Measurements from ENCODE around the gene ZNF593. TPM values are rescaled to one million over a fixed set of nuclear protein-coding genes. Genes with fewer than 3 reads are reported as not detected.

ZNF593 gene
- polyA plus RNA-seq (2013, experiment 1 of 2): 28.6 TPM
- 18.3 TPM for polyA plus RNA-seq (2013, experiment 2 of 2)

DNA sequence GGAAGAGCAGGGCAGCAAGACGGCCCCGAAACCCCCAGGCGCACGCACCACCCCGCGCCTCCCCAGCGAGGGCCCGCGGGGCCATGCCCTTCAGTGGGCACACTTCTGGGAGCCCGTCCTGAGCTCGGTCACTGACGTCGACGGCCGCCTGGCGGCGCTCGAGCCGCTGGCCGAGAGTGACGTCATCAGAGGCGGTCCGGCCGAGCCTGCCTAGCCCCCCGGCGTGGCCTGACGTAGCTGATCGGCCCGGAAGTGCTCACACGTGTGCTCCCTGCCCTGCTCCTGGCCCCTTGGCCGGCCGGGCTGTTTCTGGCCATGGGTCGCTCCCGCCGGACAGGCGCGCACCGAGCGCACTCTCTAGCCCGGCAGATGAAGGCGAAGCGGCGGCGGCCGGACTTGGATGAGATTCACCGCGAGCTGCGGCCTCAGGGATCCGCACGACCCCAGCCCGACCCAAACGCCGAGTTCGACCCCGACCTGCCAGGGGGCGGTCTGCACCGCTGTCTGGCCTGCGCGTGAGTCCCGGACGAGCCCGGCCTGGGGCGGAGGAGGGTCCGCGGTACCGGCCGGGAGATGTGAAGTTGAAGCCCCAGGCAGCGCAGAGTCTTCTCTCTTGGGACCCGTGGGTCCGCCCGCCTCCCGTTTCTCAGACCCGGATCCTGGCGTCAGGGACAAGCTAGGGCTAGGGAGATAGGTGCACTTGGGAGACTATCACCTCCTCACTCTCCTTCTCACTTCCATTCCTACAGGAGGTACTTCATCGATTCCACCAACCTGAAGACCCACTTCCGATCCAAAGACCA is at the start of gene ZNF593:
TSS of gene ZNF593 (plus strand) at position 240 of the 803 bp plus-strand sequence. CDS start at position 316, 76 bp downstream.
- Histone ChIP-seq H3K36me3 (ENCODE audit: control insufficient read depth, insufficient read depth, low read length) (no peaks in the 10 kb centered on the region), H3K27ac (ENCODE audit: low read depth, low read length, severe bottlenecking) (peak within 1 kb of the TSS; percentile 77), H3K4me3 (ENCODE audit: extremely low read depth, insufficient read depth, low read length, poor library complexity, severe bottlenecking) (peak within 1 kb of the TSS; percentile 74), H3K4me1 (ENCODE audit: control insufficient read depth, insufficient read depth, low read length, poor library complexity, severe bottlenecking) (peaks cover 18% of the 10 kb centered on the region), H3K9me3 (ENCODE audit: control insufficient read depth, low read length) (no peaks in the 10 kb centered on the region)
- 1% methylated on average over 39 to 67 of the region's 76 CpGs for WGBS, 2 experiments (ENCODE audit: insufficient coverage in 2 of 2)

DNA sequence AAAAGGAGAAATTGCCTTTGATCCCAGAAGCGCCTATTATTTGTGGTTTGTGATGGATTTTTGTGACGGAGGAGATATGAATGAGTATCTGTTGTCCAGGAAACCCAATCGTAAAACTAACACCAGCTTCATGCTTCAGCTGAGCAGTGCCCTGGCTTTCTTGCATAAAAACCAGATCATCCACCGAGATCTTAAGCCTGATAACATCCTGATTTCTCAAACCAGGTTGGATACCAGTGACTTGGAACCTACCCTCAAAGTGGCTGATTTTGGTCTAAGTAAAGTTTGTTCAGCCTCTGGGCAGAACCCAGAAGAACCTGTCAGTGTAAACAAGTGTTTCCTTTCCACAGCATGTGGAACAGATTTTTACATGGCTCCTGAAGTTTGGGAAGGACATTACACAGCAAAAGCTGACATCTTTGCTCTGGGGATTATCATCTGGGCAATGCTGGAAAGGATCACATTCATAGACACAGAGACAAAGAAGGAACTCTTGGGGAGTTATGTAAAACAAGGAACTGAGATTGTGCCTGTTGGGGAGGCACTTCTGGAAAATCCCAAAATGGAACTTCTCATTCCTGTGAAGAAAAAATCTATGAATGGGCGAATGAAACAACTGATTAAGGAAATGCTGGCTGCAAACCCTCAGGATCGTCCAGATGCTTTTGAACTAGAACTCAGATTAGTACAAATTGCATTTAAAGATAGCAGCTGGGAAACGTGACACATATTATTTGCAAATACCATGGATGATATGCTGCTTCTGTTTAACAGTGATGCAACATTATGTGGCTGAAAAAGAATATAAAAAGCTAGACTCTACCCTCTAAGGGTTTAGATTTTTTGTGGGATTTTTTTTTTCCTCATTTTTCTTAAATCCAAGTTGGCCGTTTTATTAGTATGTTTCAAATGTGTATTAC is 47.6 kb upstream of the ZNF593 start:
- no peak overlapping the region for H3K4me3 ChIP-seq (ENCODE audit: extremely low read depth, insufficient read depth, low read length, poor library complexity, severe bottlenecking)
- 97 to 100% methylated on average over 3 to 6 of the region's 8 CpGs for WGBS, 2 experiments (ENCODE audit: insufficient coverage in 2 of 2)
- peaks cover 2% of the 10 kb centered on the region for H3K4me1 ChIP-seq (ENCODE audit: control insufficient read depth, insufficient read depth, low read length, poor library complexity, severe bottlenecking)
- H3K36me3 ChIP-seq (ENCODE audit: control insufficient read depth, insufficient read depth, low read length): no peaks in the 10 kb centered on the region
- H3K27ac ChIP-seq (ENCODE audit: low read depth, low read length, severe bottlenecking): peak overlapping the region; percentile 44
- H3K9me3 ChIP-seq (ENCODE audit: control insufficient read depth, low read length): no peaks in the 10 kb centered on the region

DNA sequence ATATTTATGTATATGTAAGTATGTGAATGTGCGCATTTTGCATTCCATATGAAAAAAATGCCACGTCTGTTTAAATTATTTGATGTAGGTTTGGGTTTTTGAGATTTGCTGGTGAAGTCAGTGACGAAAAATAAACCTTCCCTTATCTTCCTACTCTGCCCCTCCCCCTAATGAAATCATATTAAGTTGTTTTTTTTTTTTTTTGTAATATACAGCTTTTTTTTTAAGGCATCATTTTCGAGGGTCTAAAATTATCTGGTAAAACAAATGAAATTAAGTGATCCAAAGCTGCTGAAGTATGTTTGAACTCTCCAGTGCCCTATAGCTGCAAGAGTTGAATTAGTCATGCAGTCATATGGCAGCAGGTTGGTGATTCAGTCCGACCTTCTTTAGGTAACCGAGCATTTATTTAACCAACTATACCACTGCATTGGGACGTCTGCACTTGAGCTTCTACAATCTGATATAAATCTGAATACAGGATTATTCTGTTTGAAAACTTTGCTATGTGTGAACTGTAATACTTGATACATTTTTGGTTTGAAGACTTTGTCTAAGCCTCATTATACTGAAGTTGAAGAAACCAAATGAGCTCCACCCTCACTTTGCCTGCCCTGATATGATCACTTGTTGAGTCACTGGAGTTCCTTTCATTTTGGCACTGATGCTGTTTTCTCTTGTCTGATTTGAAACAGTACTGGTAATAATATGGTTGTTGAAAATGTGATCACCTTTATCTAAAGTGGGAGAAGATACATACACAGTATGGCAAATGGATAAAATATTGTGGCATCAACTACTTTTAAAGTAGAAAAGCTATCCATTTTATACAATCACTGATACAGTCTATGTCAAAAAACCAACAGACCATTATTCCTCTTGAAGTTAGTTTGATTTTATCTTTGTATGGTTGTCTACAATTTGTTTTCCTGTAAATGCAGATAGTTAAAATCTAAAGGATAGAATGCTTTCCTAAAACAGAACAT is 46.4 kb upstream of the ZNF593 start:
- no CpG with 5 or more reads among the region's 7 CpGs for WGBS, 2 experiments (ENCODE audit: insufficient coverage in 2 of 2)
- Histone ChIP-seq H3K36me3 (ENCODE audit: control insufficient read depth, insufficient read depth, low read length) (no peaks in the 10 kb centered on the region), H3K9me3 (ENCODE audit: control insufficient read depth, low read length) (no peaks in the 10 kb centered on the region), H3K27ac (ENCODE audit: low read depth, low read length, severe bottlenecking) (no peak overlapping the region), H3K4me1 (ENCODE audit: control insufficient read depth, insufficient read depth, low read length, poor library complexity, severe bottlenecking) (peaks cover 10% of the 10 kb centered on the region), H3K4me3 (ENCODE audit: extremely low read depth, insufficient read depth, low read length, poor library complexity, severe bottlenecking) (no peak overlapping the region)

DNA sequence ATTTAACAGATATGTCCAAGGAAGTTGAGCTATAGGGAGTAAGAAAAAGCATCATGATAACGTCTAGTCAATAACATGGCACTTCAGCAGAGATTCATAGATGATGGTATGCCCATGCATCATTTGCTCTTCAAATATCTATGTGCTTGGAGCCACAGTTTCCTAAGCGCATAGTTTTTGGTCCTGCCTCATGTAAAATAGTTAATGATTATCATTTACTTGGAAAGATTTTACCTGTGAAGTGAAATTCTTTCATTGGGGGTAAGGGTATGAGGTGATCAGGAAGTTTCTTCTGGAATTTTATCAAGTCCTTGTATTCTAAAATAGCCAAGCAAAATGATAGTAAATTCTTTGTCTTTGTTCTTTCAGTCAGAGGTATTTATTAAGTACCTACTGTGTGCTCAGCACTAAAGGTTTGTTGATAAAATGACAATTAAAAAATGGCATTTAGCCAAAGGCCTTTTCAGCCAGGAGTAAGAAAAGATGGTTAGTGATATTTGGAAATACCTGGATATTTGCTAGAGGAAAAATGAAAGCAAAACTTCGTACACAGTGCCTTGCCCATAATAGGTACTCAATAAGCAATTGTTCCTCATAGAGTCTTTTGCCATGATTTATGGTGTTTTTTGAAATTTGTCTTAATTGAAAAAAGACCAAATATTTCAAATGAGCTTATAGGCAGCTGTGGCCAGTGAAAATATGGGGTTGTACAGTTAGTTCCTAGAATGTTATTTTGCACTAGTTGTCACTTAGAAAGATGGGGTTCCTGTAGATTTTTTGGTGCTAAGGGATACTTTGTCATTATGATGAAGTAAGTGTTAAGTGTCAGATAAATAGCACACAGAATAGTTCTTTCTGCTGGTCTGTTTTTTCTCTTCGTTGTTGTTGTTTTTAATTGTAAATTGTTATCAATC is 45.0 kb upstream of the ZNF593 start:
- H3K4me1 ChIP-seq (ENCODE audit: control insufficient read depth, insufficient read depth, low read length, poor library complexity, severe bottlenecking): peaks cover 10% of the 10 kb centered on the region
- H3K36me3 ChIP-seq (ENCODE audit: control insufficient read depth, insufficient read depth, low read length): no peaks in the 10 kb centered on the region
- 100% methylated on average over 1 of the region's 4 CpGs; no CpG with 5 or more reads in 1 of the 2 experiments for WGBS, 2 experiments (ENCODE audit: insufficient coverage in 2 of 2)

DNA sequence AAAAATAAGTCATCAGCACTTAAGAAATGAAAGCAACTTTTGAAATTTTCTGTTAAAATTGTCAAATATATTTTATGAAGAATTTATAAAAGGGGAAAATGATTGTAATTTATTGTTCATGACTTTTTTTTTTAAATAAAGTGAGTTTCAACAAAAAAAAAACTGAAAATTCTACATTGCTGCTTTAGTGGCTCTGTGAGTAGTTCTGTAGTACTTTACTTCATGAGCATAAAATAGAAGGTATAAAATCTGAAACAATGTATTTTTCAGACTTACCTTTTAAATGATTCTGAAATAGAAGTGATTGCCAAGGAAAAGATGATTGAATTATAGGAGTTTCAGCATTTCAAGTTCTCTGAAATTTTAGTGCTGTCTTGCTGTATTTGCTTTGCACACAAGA is 44.3 kb upstream of the ZNF593 start:
- H3K27ac ChIP-seq (ENCODE audit: low read depth, low read length, severe bottlenecking): no peak overlapping the region
- no peaks in the 10 kb centered on the region for H3K36me3 ChIP-seq (ENCODE audit: control insufficient read depth, insufficient read depth, low read length)
- H3K9me3 ChIP-seq (ENCODE audit: control insufficient read depth, low read length): no peaks in the 10 kb centered on the region
- peaks cover 10% of the 10 kb centered on the region for H3K4me1 ChIP-seq (ENCODE audit: control insufficient read depth, insufficient read depth, low read length, poor library complexity, severe bottlenecking)
- no peak overlapping the region for H3K4me3 ChIP-seq (ENCODE audit: extremely low read depth, insufficient read depth, low read length, poor library complexity, severe bottlenecking)

More for the DNA sequence above, 45.0 kb upstream of the ZNF593 start:
- H3K9me3 ChIP-seq (ENCODE audit: control insufficient read depth, low read length): no peaks in the 10 kb centered on the region
- no peak overlapping the region for H3K4me3 ChIP-seq (ENCODE audit: extremely low read depth, insufficient read depth, low read length, poor library complexity, severe bottlenecking)
- no peak overlapping the region for H3K27ac ChIP-seq (ENCODE audit: low read depth, low read length, severe bottlenecking)

DNA sequence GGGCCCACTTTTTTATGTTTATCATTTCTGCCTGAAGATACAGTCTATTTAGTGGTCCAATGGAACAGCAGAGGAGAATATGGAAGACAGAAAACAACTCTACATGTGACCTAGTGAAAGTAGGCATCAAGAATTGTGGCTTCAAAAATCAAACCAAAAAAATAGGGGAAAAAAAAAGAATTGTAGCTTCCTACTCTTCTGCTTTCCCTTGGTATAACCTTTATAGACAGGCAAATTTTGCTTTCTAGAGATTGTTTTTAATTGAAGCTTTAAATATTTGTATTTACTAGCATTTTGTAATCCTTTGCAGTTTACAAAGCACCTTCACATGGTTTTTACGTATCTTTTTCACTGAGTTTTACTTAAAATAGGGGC is 43.8 kb upstream of the ZNF593 start:
- Histone ChIP-seq H3K36me3 (ENCODE audit: control insufficient read depth, insufficient read depth, low read length) (no peaks in the 10 kb centered on the region), H3K4me1 (ENCODE audit: control insufficient read depth, insufficient read depth, low read length, poor library complexity, severe bottlenecking) (peaks cover 10% of the 10 kb centered on the region), H3K4me3 (ENCODE audit: extremely low read depth, insufficient read depth, low read length, poor library complexity, severe bottlenecking) (no peak overlapping the region), H3K27ac (ENCODE audit: low read depth, low read length, severe bottlenecking) (no peak overlapping the region), H3K9me3 (ENCODE audit: control insufficient read depth, low read length) (no peaks in the 10 kb centered on the region)
- no CpG with 5 or more reads among the region's 1 CpG for WGBS, 2 experiments (ENCODE audit: insufficient coverage in 2 of 2)

DNA sequence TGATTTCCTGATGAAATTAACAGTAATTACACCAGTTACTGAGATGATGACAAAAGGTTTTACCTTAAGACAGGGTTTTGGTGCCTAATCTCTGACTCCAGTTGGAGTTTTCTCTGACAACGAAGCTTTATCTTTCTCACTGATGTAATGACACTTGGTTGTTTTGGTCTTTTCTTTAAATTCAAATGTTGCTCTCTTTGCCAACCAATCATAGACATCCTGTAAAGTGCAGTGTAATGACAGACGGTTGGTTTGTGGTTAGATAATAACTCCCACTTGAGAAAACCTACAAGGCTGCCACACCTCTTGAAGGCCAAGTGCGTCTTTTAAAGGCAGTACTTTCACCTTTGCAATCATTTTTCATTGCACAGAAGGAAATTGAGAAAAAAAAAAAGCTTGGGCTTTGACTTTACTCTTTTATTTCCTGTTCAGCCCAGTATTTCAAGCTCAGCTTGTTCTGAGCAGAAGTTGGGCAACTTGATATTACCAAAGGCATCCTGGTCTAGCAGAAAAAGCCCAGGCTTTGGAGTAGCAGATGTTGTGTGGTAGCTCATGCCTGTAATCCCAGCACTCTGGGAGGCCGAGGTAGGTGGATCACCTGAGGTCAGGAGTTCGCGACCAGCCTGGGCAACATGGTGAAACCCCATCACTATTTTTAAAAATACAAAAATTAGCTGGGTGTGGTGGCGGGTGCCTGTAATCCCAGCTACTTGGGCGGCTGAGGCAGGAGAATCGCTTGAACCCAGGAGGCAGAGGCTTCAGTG is 43.2 kb upstream of the ZNF593 start:
- Histone ChIP-seq H3K36me3 (ENCODE audit: control insufficient read depth, insufficient read depth, low read length) (no peaks in the 10 kb centered on the region), H3K9me3 (ENCODE audit: control insufficient read depth, low read length) (no peaks in the 10 kb centered on the region), H3K4me1 (ENCODE audit: control insufficient read depth, insufficient read depth, low read length, poor library complexity, severe bottlenecking) (peaks cover 10% of the 10 kb centered on the region), H3K4me3 (ENCODE audit: extremely low read depth, insufficient read depth, low read length, poor library complexity, severe bottlenecking) (no peak overlapping the region), H3K27ac (ENCODE audit: low read depth, low read length, severe bottlenecking) (no peak overlapping the region)
- WGBS, 2 experiments (ENCODE audit: insufficient coverage in 2 of 2): 82 to 94% methylated on average over 2 to 3 of the region's 9 CpGs

DNA sequence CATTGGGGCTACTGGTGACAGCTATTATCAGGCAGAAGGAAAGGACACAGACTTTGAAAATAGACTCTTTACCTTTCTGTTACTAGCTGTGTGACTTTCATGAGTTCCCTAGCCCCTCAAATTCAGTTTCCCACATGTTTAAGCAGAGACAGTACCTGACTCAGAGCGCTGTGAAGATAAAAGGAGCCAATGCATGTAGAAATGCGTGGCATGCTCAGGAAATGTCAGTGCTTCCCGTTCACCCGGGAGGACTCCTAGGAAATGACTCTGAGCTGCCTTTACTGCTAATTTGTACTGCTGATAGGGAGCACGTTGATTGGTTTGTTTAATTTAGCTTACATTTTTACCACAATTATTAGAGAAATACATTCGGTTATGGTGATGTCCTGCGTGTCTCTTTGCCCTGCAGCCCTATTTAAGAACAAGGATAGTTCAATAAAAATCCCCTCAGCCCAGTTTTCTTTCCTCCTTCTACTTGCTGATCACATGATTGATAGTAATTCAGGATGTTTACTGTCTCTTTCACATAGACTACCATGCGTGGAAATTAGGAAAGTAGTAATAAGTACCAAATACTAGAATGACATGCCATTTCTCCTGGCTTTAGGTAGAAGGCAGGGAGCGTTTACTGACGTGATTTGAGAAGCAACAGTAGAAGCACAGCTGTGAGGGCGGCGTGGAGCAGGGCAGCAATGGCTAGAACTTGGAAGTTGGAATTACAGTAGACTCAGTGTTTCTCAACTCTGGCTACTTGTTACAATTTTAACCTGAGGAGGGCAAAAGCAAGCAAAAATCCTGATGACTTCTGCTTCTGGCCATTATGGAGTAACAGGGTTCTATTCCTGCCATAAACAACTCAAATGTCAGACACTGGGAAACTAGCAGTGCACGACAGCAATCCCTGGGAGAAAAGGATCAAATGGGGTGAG is 42.2 kb upstream of the ZNF593 start:
- no peaks in the 10 kb centered on the region for H3K36me3 ChIP-seq (ENCODE audit: control insufficient read depth, insufficient read depth, low read length)
- H3K4me1 ChIP-seq (ENCODE audit: control insufficient read depth, insufficient read depth, low read length, poor library complexity, severe bottlenecking): peaks cover 10% of the 10 kb centered on the region
- H3K4me3 ChIP-seq (ENCODE audit: extremely low read depth, insufficient read depth, low read length, poor library complexity, severe bottlenecking): no peak overlapping the region
- H3K27ac ChIP-seq (ENCODE audit: low read depth, low read length, severe bottlenecking): no peak overlapping the region
- no peaks in the 10 kb centered on the region for H3K9me3 ChIP-seq (ENCODE audit: control insufficient read depth, low read length)
- WGBS, 2 experiments (ENCODE audit: insufficient coverage in 2 of 2): 72 to 77% methylated on average over 7 to 9 of the region's 13 CpGs
